HepG2 (cell line): Measurements from ENCODE around the gene CNPPD1. TPM values are rescaled to one million over a fixed set of nuclear protein-coding genes. Genes with fewer than 3 reads are reported as not detected.

ENCODE experiments used
- AHDC1 ChIP-seq: sonication (generic); formaldehyde crosslinking; IDR thresholded peaks from 2 replicates; pipeline ENCODE4 v1.5.1; 2020; ENCODE audit warnings: mild to moderate bottlenecking, missing genetic modification reagents, borderline replicate concordance
- HOXD1 ChIP-seq: sonication (generic); formaldehyde crosslinking; IDR thresholded peaks from 2 replicates; pipeline ENCODE4 v1.5.0; 2020; ENCODE audit warnings: missing genetic modification reagents
- KDM3A ChIP-seq: IDR thresholded peaks from 2 replicates; pipeline ENCODE4 v1.6.1; 2018; ENCODE audit warnings: low read depth, missing compliant biosample characterization
- MTA1 ChIP-seq: sonication (generic); formaldehyde crosslinking; IDR thresholded peaks from 2 replicates; pipeline ENCODE4 v1.4.0; 2020; ENCODE audit warnings: missing genetic modification reagents, mild to moderate bottlenecking, borderline replicate concordance
- RARG ChIP-seq: sonication (generic); formaldehyde crosslinking; IDR thresholded peaks from 2 replicates; pipeline ENCODE4 v1.4.0; 2020; ENCODE audit warnings: low read depth, mild to moderate bottlenecking, missing genetic modification reagents
- RBM22 ChIP-seq: fragments of 200-400 bp; formaldehyde crosslinking; optimal IDR thresholded peaks from 2 replicates; pipeline ENCODE3; 2017; ENCODE audit warnings: mild to moderate bottlenecking, low read length, moderate library complexity
- RBM39 ChIP-seq: fragments of 200-400 bp; formaldehyde crosslinking; IDR thresholded peaks from one replicate; pipeline ENCODE4 v1.6.1; 2018; ENCODE audit warnings: antibody characterized with exemption, mild to moderate bottlenecking, low read depth, low read length; ENCODE audit not compliant: poor library complexity, severe bottlenecking
- SMARCE1 ChIP-seq: fragments of 450-650 bp; IDR thresholded peaks from 2 replicates; pipeline ENCODE4 v1.6.1; 2017; ENCODE audit warnings: borderline replicate concordance
- YEATS4 ChIP-seq: sonication (generic); formaldehyde crosslinking; IDR thresholded peaks from 2 replicates; pipeline ENCODE4 v1.4.0; 2020; ENCODE audit warnings: missing genetic modification reagents, borderline replicate concordance
- ZC3H13 ChIP-seq: sonication (generic); formaldehyde crosslinking; IDR thresholded peaks from 2 replicates; pipeline ENCODE4 v1.8.1; 2023; ENCODE audit warnings: mild to moderate bottlenecking, missing genetic modification reagents, moderate library complexity
- ZNF354B ChIP-seq: sonication (generic); formaldehyde crosslinking; IDR thresholded peaks from 2 replicates; pipeline ENCODE4 v1.8.0; 2022; ENCODE audit warnings: mild to moderate bottlenecking, missing genetic modification reagents
- ZNF850 ChIP-seq: sonication (generic); formaldehyde crosslinking; conservative IDR thresholded peaks from 2 replicates; pipeline ENCODE4 v1.9.0; 2021; ENCODE audit warnings: mild to moderate bottlenecking, missing genetic modification reagents
- polyA plus RNA-seq, 8 experiments: library from polyadenylated mRNA; depleted of rRNA in 3 of 8; stranded (reverse) in 7 of 8; unstranded in 1 of 8; fragments of >200 nt; fragmentation: Illumina TruSeq in 4 of 8; extraction: Trizol in 4 of 8; gene quantifications; 2 replicates each; pipeline versions ENCODE4 v1.2.1 to v1.2.3, GENCODE V29; 2011 to 2016; ENCODE audit warnings: low read depth in 4 of 8, missing spikeins in 1 of 8, mixed read lengths in 1 of 8; ENCODE audit not compliant: insufficient read depth in 1 of 8
- total RNA-seq, 5 experiments: library from RNA; depleted of rRNA; stranded (reverse); fragments of >200 nt; fragmentation: Illumina TruSeq; extraction: Trizol; gene quantifications; 2 replicates each; pipeline ENCODE4 v1.2.3, GENCODE V29; 2016; ENCODE audit warnings: low read depth in 1 of 5
- TF ChIP-seq, protein P1 (sequence below): fragments of 450-650 bp; IDR thresholded peaks from 2 replicates; pipeline ENCODE4 v1.6.1; 2017; ENCODE audit warnings: mild to moderate bottlenecking
- TF ChIP-seq, protein P2 (sequence below): sonication (generic); formaldehyde crosslinking; IDR thresholded peaks from 2 replicates; pipeline ENCODE4 v1.8.0; 2022; ENCODE audit warnings: low read depth, missing genetic modification reagents
- TF ChIP-seq, protein P3 (sequence below), 2 experiments: fragments of 450-650 bp in 1 of 2; sonication (generic) in 1 of 2; formaldehyde crosslinking; IDR thresholded peaks; 2 replicates each; pipeline versions ENCODE4 v1.5.0 to v1.8.0; 2020 to 2022; ENCODE audit warnings: mild to moderate bottlenecking in 1 of 2, missing genetic modification reagents in 1 of 2
- TF ChIP-seq, protein P4 (sequence below): fragments of 450-650 bp; IDR thresholded peaks from 2 replicates; pipeline ENCODE4 v1.6.1; 2016

Gene CNPPD1
- total and polyA plus RNA-seq, 2 of the 13 experiments (the other 11 are each of a cell fraction or from before 2014, with no cell fraction given) = 35.5 to 49.4 TPM

DNA sequence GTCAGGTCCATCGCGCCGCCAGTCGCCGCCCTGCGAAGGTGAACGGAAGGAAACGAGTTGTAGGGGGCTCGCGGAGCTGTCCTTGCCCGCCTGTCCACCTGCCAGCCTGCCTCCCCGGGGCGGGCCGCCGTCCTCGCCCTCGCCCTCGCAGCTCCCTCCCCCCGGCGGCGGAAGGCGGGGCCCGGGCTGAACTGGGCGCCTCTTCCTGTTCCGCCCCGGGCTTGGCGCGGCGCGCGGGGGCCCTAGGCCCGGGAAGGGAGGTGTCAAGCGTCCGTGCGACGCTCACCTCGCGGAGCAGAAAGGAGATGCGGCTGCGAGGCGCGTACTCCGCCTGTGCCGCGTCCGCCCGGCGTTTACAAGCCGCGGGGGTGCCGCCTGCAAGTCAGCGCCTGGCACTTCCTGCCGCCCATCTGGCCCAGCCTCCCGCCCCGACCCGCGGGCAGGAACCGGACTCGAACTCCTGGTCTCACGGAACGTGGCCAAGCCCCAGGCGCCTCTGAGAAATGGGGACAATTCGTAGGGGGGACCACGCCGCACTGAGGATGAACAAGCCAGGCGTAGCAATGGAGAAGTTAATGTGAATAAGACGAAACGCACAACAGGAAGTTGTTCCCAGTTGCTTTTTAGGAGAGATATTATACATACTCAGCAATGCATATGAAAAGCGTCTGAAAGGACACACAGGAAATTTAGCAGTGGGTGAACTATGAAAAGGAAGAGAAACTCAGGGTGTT is at the start of gene CNPPD1 (continued):
- TF ChIP-seq ZNF354B (CRISPR knock-in tag) (peak; percentile 89; the same call in 1 of the 2 replicates), YEATS4 (CRISPR knock-in tag) (peak; percentile 98), HOXD1 (CRISPR knock-in tag) (peak; percentile 92), ZNF850 (CRISPR knock-in tag) (peak; percentile 98), RARG (0 out of 2 replicates have a peak, but pooled peaks have one; percentile 40), AHDC1 (CRISPR knock-in tag) (peak; percentile 80), ZC3H13 (CRISPR knock-in tag) (peak; percentile 98), RBM39 (peak; percentile 55), KDM3A (peak; percentile 91), MTA1 (CRISPR knock-in tag) (peak; percentile 86; the same call in 1 of the 2 replicates), SMARCE1 (no peak), RBM22 (no peak)
- TF ChIP-seq, protein P1, sequence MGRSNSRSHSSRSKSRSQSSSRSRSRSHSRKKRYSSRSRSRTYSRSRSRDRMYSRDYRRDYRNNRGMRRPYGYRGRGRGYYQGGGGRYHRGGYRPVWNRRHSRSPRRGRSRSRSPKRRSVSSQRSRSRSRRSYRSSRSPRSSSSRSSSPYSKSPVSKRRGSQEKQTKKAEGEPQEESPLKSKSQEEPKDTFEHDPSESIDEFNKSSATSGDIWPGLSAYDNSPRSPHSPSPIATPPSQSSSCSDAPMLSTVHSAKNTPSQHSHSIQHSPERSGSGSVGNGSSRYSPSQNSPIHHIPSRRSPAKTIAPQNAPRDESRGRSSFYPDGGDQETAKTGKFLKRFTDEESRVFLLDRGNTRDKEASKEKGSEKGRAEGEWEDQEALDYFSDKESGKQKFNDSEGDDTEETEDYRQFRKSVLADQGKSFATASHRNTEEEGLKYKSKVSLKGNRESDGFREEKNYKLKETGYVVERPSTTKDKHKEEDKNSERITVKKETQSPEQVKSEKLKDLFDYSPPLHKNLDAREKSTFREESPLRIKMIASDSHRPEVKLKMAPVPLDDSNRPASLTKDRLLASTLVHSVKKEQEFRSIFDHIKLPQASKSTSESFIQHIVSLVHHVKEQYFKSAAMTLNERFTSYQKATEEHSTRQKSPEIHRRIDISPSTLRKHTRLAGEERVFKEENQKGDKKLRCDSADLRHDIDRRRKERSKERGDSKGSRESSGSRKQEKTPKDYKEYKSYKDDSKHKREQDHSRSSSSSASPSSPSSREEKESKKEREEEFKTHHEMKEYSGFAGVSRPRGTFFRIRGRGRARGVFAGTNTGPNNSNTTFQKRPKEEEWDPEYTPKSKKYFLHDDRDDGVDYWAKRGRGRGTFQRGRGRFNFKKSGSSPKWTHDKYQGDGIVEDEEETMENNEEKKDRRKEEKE = no peak
- TF ChIP-seq, protein P2, sequence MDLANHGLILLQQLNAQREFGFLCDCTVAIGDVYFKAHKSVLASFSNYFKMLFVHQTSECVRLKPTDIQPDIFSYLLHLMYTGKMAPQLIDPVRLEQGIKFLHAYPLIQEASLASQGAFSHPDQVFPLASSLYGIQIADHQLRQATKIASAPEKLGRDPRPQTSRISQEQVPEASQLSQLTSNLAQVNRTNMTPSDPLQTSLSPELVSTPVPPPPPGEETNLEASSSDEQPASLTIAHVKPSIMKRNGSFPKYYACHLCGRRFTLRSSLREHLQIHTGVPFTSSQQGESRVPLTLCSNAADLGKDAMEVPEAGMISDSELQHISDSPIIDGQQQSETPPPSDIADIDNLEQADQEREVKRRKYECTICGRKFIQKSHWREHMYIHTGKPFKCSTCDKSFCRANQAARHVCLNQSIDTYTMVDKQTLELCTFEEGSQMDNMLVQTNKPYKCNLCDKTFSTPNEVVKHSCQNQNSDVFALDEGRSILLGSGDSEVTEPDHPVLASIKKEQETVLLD (CRISPR knock-in tag) = peak; percentile 99
- TF ChIP-seq, protein P3, sequence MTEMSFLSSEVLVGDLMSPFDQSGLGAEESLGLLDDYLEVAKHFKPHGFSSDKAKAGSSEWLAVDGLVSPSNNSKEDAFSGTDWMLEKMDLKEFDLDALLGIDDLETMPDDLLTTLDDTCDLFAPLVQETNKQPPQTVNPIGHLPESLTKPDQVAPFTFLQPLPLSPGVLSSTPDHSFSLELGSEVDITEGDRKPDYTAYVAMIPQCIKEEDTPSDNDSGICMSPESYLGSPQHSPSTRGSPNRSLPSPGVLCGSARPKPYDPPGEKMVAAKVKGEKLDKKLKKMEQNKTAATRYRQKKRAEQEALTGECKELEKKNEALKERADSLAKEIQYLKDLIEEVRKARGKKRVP (CRISPR knock-in tag; IDR thresholded peaks at IDR 0.05) = peak in 1 of 2 experiments; percentile 80; a peak in 2 of 4 replicates
- TF ChIP-seq, protein P4, sequence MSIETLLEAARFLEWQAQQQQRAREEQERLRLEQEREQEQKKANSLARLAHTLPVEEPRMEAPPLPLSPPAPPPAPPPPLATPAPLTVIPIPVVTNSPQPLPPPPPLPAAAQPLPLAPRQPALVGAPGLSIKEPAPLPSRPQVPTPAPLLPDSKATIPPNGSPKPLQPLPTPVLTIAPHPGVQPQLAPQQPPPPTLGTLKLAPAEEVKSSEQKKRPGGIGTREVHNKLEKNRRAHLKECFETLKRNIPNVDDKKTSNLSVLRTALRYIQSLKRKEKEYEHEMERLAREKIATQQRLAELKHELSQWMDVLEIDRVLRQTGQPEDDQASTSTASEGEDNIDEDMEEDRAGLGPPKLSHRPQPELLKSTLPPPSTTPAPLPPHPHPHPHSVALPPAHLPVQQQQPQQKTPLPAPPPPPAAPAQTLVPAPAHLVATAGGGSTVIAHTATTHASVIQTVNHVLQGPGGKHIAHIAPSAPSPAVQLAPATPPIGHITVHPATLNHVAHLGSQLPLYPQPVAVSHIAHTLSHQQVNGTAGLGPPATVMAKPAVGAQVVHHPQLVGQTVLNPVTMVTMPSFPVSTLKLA = no peak
